A673 (cell line): ENCODE results near the gene WNK1. TPM values are rescaled to one million over a fixed set of nuclear protein-coding genes. Genes with fewer than 3 reads are reported as not detected.
"Not testable (repeated sequence)": the region's sequence is repeated elsewhere in the genome, so short reads cannot be mapped to it uniquely, and the experiment has no call there.

Experiments used
- BruUV-seq: library from RNA; stranded (reverse); fragments of 400-500 nt; replicated peaks from 2 replicates; lab custom pipeline; 2021; lab: Mats Ljungman, UMichigan
- CTCF ChIA-PET: fragments of 300-600 bp; sonication (Branson Sonifier 250); formaldehyde crosslinking; loops from one replicate; lab custom pipeline; 2022; ENCODE audit warnings: antibody characterized with exemption; lab: Charles Lee
- POLR2A ChIA-PET: fragments of 300-600 bp; sonication (Branson Sonifier 250); formaldehyde crosslinking; loops from one replicate; lab custom pipeline; 2022; ENCODE audit warnings: antibody characterized with exemption; ENCODE audit not compliant: low non-redundant PET; lab: Charles Lee
- DNase-seq: peaks from one replicate; pipeline ENCODE4 v3.0.0-alpha.2; 2015; ENCODE audit warnings: low spot score
- H3K27ac ChIP-seq: fragments of 200-600 bp; sonication (generic); 2 replicates; pipeline ENCODE4 v1.5.1; 2016; ENCODE audit warnings: mixed run types, low read depth, mild to moderate bottlenecking, mixed read lengths, antibody characterized with exemption, low read length; ENCODE audit not compliant: poor library complexity, severe bottlenecking
- H3K27me3 ChIP-seq: fragments of 200-600 bp; sonication (generic); replicated peaks from 2 replicates; pipeline ENCODE4 v1.6.1; 2017; ENCODE audit warnings: mixed run types, low read depth, mild to moderate bottlenecking, mixed read lengths, antibody characterized with exemption, low read length; ENCODE audit not compliant: insufficient read depth, poor library complexity
- H3K36me3 ChIP-seq: fragments of 200-600 bp; sonication (generic); 2 replicates; pipeline ENCODE4 v1.6.1; 2016; ENCODE audit warnings: mixed run types, mild to moderate bottlenecking, mixed read lengths, antibody characterized with exemption, low read length; ENCODE audit not compliant: insufficient read depth, poor library complexity, severe bottlenecking
- H3K4me1 ChIP-seq: fragments of 200-600 bp; sonication (generic); 2 replicates; pipeline ENCODE4 v1.6.1; 2017; ENCODE audit warnings: mixed run types, mild to moderate bottlenecking, mixed read lengths, antibody characterized with exemption, low read length; ENCODE audit not compliant: insufficient read depth, poor library complexity, severe bottlenecking
- H3K4me3 ChIP-seq: fragments of 200-600 bp; sonication (generic); 2 replicates; pipeline ENCODE4 v1.5.1; 2016; ENCODE audit warnings: low read depth, mixed run types, mild to moderate bottlenecking, mixed read lengths, low read length; ENCODE audit not compliant: poor library complexity, severe bottlenecking
- H3K9me3 ChIP-seq: fragments of 200-600 bp; sonication (generic); 2 replicates; pipeline ENCODE4 v1.6.1; 2016; ENCODE audit warnings: mixed run types, low read depth, mild to moderate bottlenecking, mixed read lengths, antibody characterized with exemption, low read length; ENCODE audit not compliant: poor library complexity, severe bottlenecking
- EZH2 ChIP-seq: fragments of 200-600 bp; sonication (generic); IDR thresholded peaks from 2 replicates; pipeline ENCODE4 v1.6.1; 2017; ENCODE audit warnings: borderline replicate concordance, low read depth, mild to moderate bottlenecking, mixed read lengths, antibody characterized with exemption, low read length; ENCODE audit not compliant: poor library complexity, severe bottlenecking
- intact Hi-C: fragments of 100-400 bp; cut with micrococcal nuclease; formaldehyde crosslinking; loops from one replicate; pipeline ENCODE4 v1.10.0; 2022; ENCODE audit not compliant: unreplicated experiment
- total RNA-seq: library from RNA; stranded (reverse); gene quantifications from 2 replicates; pipeline ENCODE4 v1.2.3, GENCODE V29; 2021
- TF ChIP-seq, protein P1 (sequence below): fragments of 300-800, 200-600 bp; sonication (generic); conservative IDR thresholded peaks from 2 replicates; pipeline ENCODE4 v1.5.1; 2017; ENCODE audit warnings: low read depth, mild to moderate bottlenecking, antibody characterized with exemption, low read length, moderate library complexity, mixed read lengths

WNK1 gene
- total RNA-seq, 1 experiment from 2014 or later, result 161 TPM

DNA sequence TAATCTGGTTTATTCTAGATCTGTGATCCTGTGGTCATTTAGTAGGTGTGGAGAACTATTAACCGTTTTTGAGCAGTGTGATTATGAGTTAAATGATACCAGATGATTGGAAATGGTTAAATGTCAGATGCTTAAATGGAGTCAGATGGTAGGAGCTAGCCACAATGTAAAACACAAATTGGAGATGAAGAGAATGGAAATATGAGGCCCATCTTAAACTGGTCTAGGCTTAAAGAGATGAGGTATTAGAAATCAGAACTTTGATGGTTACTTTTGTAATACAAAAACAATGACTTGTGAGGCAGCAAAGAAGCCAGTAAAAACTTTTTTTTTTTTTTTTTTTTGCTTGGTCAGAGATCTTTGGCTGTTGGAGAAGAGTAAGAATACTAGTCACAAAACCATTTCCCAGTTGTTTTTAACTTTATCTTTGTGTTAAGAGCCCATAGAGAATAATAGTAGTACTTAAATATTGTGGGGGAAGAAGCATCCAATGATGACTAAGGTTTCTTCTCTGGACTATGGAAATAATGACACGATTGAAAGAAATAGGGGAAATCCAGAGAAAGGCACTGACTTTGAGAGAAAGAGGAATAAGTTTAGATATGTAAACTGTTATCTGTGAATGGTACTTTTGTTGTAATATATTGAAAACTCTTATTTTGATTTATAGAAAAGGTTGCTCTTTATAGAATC, 95.9 kb downstream of the WNK1 start:
- peaks cover 17% of the 10 kb centered on the region for H3K4me1 ChIP-seq
- CTCF ChIA-PET, result no interaction called here
- TF ChIP-seq, protein P1, sequence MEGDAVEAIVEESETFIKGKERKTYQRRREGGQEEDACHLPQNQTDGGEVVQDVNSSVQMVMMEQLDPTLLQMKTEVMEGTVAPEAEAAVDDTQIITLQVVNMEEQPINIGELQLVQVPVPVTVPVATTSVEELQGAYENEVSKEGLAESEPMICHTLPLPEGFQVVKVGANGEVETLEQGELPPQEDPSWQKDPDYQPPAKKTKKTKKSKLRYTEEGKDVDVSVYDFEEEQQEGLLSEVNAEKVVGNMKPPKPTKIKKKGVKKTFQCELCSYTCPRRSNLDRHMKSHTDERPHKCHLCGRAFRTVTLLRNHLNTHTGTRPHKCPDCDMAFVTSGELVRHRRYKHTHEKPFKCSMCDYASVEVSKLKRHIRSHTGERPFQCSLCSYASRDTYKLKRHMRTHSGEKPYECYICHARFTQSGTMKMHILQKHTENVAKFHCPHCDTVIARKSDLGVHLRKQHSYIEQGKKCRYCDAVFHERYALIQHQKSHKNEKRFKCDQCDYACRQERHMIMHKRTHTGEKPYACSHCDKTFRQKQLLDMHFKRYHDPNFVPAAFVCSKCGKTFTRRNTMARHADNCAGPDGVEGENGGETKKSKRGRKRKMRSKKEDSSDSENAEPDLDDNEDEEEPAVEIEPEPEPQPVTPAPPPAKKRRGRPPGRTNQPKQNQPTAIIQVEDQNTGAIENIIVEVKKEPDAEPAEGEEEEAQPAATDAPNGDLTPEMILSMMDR, result no peak
- TF ChIP-seq EZH2, result no peak

DNA sequence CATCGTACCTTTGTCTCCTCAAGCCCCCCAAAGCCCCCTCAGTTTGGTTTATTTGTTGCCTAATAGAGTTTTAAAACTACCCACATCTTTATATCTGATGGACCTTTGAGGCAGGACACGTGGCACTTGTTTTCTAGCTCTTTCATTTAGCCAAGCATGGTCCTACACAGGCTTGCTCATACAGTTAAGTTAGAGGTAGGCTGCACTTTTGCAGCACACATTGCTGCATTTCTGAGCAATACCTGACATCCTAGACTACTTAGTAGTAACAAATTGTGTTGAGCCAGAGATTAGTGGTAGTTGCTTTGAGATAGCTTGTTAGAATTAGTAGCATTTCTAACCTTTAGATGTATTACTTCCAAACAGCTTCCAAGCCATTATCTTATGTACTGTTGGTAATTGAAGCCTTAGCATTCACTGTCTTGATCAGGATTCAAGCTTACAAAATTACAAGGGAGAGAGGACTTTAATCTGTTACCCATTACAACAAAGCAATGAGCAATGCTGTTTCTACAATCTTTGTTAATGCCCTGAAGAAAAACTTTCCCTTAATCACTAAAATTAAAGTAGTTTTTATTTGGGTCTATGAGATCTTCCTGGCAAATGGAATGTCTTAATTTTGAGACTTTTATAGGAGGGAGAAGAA, 96.6 kb downstream of the WNK1 start:
- intact Hi-C loops, result no loop called here
- Histone ChIP-seq H3K27ac (no peak overlapping the region), H3K36me3 (no peaks in the 10 kb centered on the region), H3K4me1 (peaks cover 12% of the 10 kb centered on the region), H3K27me3 (no peaks in the 10 kb centered on the region), H3K4me3 (no peak overlapping the region), H3K9me3 (no peaks in the 10 kb centered on the region)
- ChIA-PET POLR2A (no interaction called here), CTCF (no interaction called here)
- no peak for DNase-seq
- TF ChIP-seq, protein P1, result no peak
- TF ChIP-seq EZH2, result no peak
- BruUV-seq, result no TSS peak

More for the DNA sequence above, 95.9 kb downstream of the WNK1 start:
- Histone ChIP-seq H3K36me3 (no peaks in the 10 kb centered on the region), H3K4me3 (no peak overlapping the region), H3K27ac (no peak overlapping the region), H3K27me3 (no peaks in the 10 kb centered on the region), H3K9me3 (no peaks in the 10 kb centered on the region)
- BruUV-seq, result no TSS peak
- DNase-seq, result no peak
- POLR2A ChIA-PET, result no interaction called here
- intact Hi-C loops, result no loop called here

DNA sequence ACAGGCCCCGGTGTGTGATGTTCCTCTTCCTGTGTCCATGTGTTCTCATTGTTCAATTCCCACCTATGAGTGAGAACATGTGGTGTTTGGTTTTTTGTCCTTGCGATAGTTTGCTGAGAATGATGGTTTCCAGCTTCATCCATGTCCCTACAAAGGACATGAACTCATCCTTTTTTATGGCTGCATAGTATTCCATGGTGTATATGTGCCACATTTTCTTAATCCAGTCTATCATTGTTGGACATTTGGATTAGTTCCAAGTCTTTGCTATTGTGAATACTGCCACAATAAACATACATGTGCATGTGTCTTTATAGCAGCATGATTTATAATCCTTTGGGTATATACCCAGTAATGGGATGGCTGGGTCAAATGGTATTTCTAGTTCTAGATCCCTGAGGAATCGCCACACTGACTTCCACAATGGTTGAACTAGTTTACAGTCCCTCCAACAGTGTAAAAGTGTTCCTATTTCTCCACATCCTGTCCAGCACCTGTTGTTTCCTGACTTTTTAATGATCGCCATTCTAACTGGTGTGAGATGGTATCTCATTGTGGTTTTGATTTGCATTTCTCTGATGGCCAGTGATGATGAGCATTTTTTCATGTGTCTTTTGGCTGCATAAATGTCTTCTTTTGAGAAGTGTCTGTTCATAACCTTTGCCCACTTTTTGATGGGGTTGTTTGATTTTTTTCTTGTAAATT, 97.5 kb downstream of the WNK1 start:
- H3K27ac ChIP-seq, H3K4me3 ChIP-seq, H3K36me3 ChIP-seq, POLR2A ChIA-PET, BruUV-seq, intact Hi-C loops, H3K9me3 ChIP-seq, CTCF ChIA-PET, DNase-seq, H3K27me3 ChIP-seq: not testable (repeated sequence)
- H3K4me1 ChIP-seq, result peaks cover 12% of the 10 kb centered on the region
